SK-N-SH treated with all-trans-retinoic acid at 6 μM for 48 hours (cell line): ENCODE measurements around the gene S100A4.

Experiments used
- ATAC-seq: fragments of 200-7000 bp; cut with Tn5 transposase; 3 replicates; pipeline ENCODE4 v1.9.1; 2020; ENCODE audit warnings: mild to moderate bottlenecking, moderate library complexity
- ARNTL ChIP-seq: fragments of 450-650 bp; formaldehyde crosslinking; IDR thresholded peaks from 2 replicates; pipeline ENCODE4 v1.5.0; 2020; ENCODE audit warnings: low read depth, mild to moderate bottlenecking, moderate library complexity, borderline replicate concordance
- CSRNP3 ChIP-seq: fragments of 250-450 bp; sonication (Bioruptor Pico); IDR thresholded peaks from 2 replicates; pipeline ENCODE4 v1.5.1; 2021; ENCODE audit warnings: mild to moderate bottlenecking, moderate library complexity
- ESRRG ChIP-seq: fragments of 250-450 bp; sonication (Bioruptor Pico); IDR thresholded peaks from 2 replicates; pipeline ENCODE4 v1.6.1; 2021; ENCODE audit warnings: mild to moderate bottlenecking
- GLIS3 ChIP-seq: fragments of 250-450 bp; sonication (Bioruptor Pico); IDR thresholded peaks from 2 replicates; pipeline ENCODE4 v1.5.0; 2020; ENCODE audit warnings: mild to moderate bottlenecking, moderate library complexity
- OSR1 ChIP-seq: fragments of 250-450 bp; sonication (Bioruptor Pico); IDR thresholded peaks from 2 replicates; pipeline ENCODE4 v1.8.0; 2022; ENCODE audit warnings: moderate library complexity, mild to moderate bottlenecking, inconsistent platforms
- PPARA ChIP-seq: fragments of 250-450 bp; sonication (Bioruptor Pico); IDR thresholded peaks from 2 replicates; pipeline ENCODE4 v1.5.0; 2020; ENCODE audit warnings: mild to moderate bottlenecking, borderline replicate concordance
- RARB ChIP-seq: fragments of 250-450 bp; sonication (Bioruptor Pico); IDR thresholded peaks from 2 replicates; pipeline ENCODE4 v1.8.0; 2021; ENCODE audit warnings: mild to moderate bottlenecking, moderate library complexity
- TCF4 ChIP-seq: fragments of 250-450 bp; sonication (Bioruptor Pico); IDR thresholded peaks from 2 replicates; pipeline ENCODE4 v1.8.0; 2021; ENCODE audit warnings: mild to moderate bottlenecking, moderate library complexity, borderline replicate concordance
- TOX ChIP-seq: fragments of 250-450 bp; sonication (Bioruptor Pico); IDR thresholded peaks from 2 replicates; pipeline ENCODE4 v1.8.0; 2021; ENCODE audit warnings: mild to moderate bottlenecking, moderate library complexity, borderline replicate concordance
- ZFP3 ChIP-seq: fragments of 250-450 bp; sonication (Bioruptor Pico); IDR thresholded peaks from 2 replicates; pipeline ENCODE4 v1.5.0; 2020; ENCODE audit warnings: mild to moderate bottlenecking, moderate library complexity
- ZFP30 ChIP-seq: fragments of 450-650 bp; formaldehyde crosslinking; IDR thresholded peaks from 2 replicates; pipeline ENCODE4 v1.5.0; 2022; ENCODE audit warnings: mild to moderate bottlenecking, moderate library complexity
- ZNF565 ChIP-seq: fragments of 450-650 bp; formaldehyde crosslinking; conservative IDR thresholded peaks from 2 replicates; pipeline ENCODE4 v1.5.0; 2020; ENCODE audit warnings: low read depth, mild to moderate bottlenecking, moderate library complexity
- ZNF70 ChIP-seq: fragments of 450-650 bp; formaldehyde crosslinking; IDR thresholded peaks from 2 replicates; pipeline ENCODE4 v1.5.0; 2020; ENCODE audit warnings: mild to moderate bottlenecking, moderate library complexity
- ZNF8 ChIP-seq: fragments of 450-650 bp; formaldehyde crosslinking; IDR thresholded peaks from 2 replicates; pipeline ENCODE4 v1.5.0; 2020; ENCODE audit warnings: mild to moderate bottlenecking, moderate library complexity
- TF ChIP-seq, protein P1 (sequence below): fragments of 250-450 bp; sonication (Bioruptor Pico); IDR thresholded peaks from 2 replicates; pipeline ENCODE4 v1.8.0; 2020; ENCODE audit warnings: mild to moderate bottlenecking, moderate library complexity, borderline replicate concordance
- TF ChIP-seq, protein P2 (sequence below): fragments of 250-450 bp; sonication (Bioruptor Pico); IDR thresholded peaks from 2 replicates; pipeline ENCODE4 v1.8.0; 2021; ENCODE audit warnings: low read depth, mild to moderate bottlenecking, moderate library complexity, borderline replicate concordance

S100A4 gene

GRCh38 chr1:153548722-153549688 lies 3.4 kb upstream of the S100A4 start, which contains the start of gene S100A3:
Gene S100A3, minus strand, starts transcription at chr1:153549258. Its CDS starts 773 bp downstream, at chr1:153548485.
- peak; percentile 65 for ATAC-seq
- TF ChIP-seq ARNTL (CRISPR knock-in tag) (no peak), ZFP3 (CRISPR knock-in tag) (0 out of 2 replicates have a peak, but pooled peaks have one; percentile 35), OSR1 (CRISPR knock-in tag) (peak; percentile 81; the same call in 1 of the 2 replicates)

DNA sequence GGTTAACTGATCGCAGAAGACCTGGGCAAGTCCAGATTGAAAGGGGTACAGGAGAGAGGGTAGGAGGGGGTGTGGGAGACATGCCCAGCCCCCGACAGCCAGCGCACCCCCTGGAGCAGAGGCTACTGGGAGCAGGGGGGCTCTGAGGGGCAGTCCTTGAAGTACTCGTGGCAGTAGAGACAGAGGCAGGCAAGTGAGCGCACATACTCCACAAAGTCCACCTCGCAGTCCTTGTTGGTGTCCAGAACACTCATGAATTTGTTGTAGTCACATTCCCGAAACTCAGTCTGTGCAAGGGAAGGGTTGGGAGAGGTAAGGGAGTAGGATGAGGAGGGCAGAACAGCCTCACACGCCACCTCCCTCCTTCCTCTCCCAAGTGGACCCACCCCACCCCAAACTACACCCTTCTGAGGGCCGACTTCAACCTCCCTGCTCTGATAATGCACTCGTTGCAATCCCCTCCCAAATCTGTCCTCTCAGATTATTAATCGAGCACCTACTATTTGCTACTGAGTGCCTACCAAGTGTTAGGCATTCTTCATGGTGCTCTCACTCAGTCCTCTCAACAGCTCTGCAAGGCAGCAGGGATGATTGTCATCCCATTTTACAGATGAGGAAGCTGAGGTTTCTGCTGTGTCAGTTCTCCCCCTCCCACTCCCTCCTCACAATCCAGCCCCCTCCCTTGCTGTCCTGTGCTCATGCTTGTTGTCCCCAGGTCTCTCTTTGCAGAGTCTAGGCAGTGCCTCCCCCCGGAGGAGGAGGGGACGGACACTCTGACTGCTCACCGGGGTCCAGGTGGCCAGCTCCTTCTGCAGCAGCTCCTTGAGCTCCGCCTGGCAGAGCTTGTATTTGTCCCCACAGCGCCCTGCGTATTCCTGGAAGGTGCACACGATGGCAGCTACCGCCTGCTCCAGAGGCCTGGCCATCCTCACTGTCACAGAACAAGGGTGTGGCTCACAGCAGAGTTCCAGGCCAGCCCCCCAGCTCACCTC lies 2.2 kb upstream of the S100A4 start:
- no peak for ATAC-seq
- no peak for TF ChIP-seq ZNF565 (CRISPR knock-in tag)
- TF ChIP-seq ZNF8 (CRISPR knock-in tag), result no peak
- TF ChIP-seq, protein P1, sequence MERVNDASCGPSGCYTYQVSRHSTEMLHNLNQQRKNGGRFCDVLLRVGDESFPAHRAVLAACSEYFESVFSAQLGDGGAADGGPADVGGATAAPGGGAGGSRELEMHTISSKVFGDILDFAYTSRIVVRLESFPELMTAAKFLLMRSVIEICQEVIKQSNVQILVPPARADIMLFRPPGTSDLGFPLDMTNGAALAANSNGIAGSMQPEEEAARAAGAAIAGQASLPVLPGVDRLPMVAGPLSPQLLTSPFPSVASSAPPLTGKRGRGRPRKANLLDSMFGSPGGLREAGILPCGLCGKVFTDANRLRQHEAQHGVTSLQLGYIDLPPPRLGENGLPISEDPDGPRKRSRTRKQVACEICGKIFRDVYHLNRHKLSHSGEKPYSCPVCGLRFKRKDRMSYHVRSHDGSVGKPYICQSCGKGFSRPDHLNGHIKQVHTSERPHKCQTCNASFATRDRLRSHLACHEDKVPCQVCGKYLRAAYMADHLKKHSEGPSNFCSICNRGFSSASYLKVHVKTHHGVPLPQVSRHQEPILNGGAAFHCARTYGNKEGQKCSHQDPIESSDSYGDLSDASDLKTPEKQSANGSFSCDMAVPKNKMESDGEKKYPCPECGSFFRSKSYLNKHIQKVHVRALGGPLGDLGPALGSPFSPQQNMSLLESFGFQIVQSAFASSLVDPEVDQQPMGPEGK (CRISPR knock-in tag), result no peak

DNA sequence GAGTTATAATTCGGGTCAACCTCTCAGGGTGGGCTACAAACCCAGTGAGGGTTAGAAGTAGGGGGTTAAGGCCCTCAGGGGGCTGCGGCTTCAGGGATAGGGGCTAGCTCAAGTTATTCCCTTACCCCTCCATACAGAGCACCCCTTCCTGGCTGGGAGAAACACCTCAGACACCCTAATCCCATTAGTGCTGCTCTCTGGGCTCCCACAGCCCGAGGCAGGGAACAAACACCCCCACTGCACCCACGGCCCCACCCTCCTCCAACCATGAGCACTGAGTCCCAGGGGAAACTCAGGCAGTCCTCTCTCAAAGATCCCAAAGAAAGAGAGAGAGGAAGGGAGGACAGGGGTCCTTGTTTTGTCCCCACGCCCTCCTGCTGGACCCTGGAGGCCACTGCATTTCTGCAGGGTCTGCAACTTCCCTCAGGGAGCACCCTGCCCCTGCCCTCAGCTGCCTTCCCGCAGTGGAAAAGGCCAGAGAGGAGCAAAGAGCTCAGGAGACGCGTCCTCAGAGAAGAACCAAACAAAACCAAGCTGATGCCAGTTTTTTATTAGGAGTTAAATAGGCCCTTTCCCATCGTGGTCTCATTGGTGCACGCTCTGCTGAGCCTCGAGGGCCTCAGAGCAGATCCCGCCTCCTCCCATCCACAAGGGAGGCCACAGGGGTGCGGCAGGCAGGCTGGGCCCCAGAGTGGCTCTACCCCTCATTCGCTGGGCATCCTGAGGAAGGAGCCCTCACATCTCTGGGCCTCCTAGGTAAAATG lies 1.4 kb upstream of the S100A4 start:
- ATAC-seq, result no peak
- TF ChIP-seq OSR1 (CRISPR knock-in tag) (no peak), ZNF8 (CRISPR knock-in tag) (no peak), ZFP30 (CRISPR knock-in tag) (no peak)
- TF ChIP-seq, protein P1 (CRISPR knock-in tag), result no peak

DNA sequence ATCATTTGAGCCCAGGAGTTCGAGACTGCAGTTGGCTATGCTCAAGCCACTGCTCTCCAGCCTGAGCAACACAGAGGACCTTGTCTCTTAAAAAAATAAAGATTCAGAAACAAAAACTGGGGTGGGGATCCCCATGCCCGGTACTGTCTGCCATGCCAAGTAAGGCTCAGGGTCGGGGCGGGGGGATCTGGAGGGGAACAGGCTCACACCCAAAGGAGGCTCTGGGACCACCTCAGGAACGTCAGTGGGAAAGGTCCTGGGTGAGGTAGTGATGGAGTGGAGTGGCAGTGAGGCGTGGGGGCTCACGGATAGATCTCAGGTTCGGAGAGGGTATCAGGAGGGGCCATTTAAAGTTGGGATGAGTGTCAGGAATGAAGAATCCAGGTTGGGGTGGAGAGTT lies 765 bp upstream of the S100A4 start:
- no peak for TF ChIP-seq ESRRG (CRISPR knock-in tag)
- no peak for TF ChIP-seq CSRNP3 (CRISPR knock-in tag)
- TF ChIP-seq, protein P2, sequence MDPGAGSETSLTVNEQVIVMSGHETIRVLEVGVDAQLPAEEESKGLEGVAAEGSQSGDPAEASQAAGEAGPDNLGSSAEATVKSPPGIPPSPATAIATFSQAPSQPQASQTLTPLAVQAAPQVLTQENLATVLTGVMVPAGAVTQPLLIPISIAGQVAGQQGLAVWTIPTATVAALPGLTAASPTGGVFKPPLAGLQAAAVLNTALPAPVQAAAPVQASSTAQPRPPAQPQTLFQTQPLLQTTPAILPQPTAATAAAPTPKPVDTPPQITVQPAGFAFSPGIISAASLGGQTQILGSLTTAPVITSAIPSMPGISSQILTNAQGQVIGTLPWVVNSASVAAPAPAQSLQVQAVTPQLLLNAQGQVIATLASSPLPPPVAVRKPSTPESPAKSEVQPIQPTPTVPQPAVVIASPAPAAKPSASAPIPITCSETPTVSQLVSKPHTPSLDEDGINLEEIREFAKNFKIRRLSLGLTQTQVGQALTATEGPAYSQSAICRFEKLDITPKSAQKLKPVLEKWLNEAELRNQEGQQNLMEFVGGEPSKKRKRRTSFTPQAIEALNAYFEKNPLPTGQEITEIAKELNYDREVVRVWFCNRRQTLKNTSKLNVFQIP (CRISPR knock-in tag), result no peak
- ATAC-seq, result no peak

DNA sequence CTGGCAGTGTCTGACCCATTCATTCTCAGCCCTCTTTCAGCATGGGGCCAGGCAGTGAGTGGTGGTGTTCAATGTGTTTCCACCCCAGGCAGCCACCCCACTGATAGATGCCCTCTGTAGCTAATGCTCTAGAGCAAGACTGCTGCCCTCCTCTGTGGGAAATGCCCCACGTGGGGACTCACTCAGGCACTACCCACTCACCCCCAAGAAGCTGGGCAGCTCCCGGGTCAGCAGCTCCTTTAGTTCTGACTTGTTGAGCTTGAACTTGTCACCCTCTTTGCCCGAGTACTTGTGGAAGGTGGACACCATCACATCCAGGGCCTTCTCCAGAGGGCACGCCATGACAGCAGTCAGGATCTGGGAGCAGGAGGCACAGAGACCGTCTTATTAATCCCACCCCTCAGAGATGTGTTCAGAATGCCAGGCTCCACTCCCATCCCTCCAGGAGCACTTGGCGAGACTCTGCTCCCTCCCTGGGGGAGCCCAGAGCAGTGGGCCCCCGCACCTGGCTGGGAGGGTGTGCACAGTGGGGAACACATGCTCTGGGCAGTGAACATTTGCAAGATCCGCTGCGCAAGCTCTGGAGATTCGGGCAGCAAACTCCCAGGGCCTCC lies 1.0 kb downstream of the S100A4 start:
- ATAC-seq, result peak; percentile 0; the same call in 2 of the 3 replicates
- TF ChIP-seq TCF4 (CRISPR knock-in tag), result no peak
- TF ChIP-seq ESRRG (CRISPR knock-in tag), result no peak
- no peak for TF ChIP-seq GLIS3 (CRISPR knock-in tag)
- no peak for TF ChIP-seq ZFP3 (CRISPR knock-in tag)
- no peak for TF ChIP-seq ZNF70 (CRISPR knock-in tag)
- TF ChIP-seq, protein P2 (CRISPR knock-in tag), result no peak
- no peak for TF ChIP-seq TOX (CRISPR knock-in tag)
- no peak for TF ChIP-seq PPARA (CRISPR knock-in tag)
- TF ChIP-seq ZNF8 (CRISPR knock-in tag), result no peak
- TF ChIP-seq, protein P1 (CRISPR knock-in tag), result no peak
- TF ChIP-seq RARB (CRISPR knock-in tag), result no peak
- no peak for TF ChIP-seq ARNTL (CRISPR knock-in tag)
- no peak for TF ChIP-seq ZNF565 (CRISPR knock-in tag)
- no peak for TF ChIP-seq OSR1 (CRISPR knock-in tag)
